Measurements from ENCODE around the gene PLET1. TPM values are rescaled to one million over a fixed set of nuclear protein-coding genes. Genes with fewer than 3 reads are reported as not detected.

The PLET1 gene
- total and polyA plus RNA-seq, 9 of the 15 experiments (the other 6 are each of a cell fraction or from before 2014, with no cell fraction given) = not detected

DNA sequence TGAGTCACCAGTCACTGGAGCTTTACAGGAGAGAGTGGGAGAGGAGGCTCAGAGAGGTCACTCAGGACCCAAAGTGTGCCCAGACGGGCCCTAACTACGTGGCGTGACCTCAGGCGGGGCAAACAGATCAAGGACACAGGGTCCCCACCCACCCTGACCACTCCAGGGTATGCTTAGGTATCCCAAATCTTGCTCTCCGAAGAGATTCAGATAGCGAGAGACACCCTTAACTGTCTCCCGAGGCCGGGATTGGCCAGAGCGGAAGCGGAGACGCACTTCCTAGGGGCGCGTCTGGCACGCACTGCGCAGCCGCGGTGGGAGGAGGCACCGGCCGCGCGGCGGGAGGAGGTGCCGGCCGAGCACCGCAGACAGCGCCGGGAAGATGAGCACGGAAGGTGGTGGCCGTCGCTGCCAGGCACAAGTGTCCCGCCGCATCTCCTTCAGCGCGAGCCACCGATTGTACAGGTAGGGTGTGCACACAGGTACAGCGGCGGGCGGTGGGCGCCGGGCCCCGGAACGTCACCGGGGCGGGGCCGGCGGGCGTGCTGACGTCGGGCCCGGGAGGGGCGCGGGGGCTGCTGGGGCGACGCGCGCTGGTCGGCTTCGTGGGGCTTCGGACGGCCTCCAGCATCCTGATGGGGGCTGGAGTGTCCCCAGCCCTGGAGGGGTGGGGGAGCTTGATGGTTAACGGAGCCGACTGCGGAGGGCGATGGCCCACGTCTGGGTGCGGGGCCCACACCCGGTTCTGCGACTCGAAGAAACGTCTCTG is 34.4 kb downstream of the PLET1 start, which contains the start of gene PTS (continued):
- no peak; the same call in 1 of the 2 replicates for TF ChIP-seq STAG1 (CRISPR knock-in tag; IDR thresholded peaks at IDR 0.05; ENCODE audit: borderline replicate concordance)
- TF ChIP-seq, protein P1, sequence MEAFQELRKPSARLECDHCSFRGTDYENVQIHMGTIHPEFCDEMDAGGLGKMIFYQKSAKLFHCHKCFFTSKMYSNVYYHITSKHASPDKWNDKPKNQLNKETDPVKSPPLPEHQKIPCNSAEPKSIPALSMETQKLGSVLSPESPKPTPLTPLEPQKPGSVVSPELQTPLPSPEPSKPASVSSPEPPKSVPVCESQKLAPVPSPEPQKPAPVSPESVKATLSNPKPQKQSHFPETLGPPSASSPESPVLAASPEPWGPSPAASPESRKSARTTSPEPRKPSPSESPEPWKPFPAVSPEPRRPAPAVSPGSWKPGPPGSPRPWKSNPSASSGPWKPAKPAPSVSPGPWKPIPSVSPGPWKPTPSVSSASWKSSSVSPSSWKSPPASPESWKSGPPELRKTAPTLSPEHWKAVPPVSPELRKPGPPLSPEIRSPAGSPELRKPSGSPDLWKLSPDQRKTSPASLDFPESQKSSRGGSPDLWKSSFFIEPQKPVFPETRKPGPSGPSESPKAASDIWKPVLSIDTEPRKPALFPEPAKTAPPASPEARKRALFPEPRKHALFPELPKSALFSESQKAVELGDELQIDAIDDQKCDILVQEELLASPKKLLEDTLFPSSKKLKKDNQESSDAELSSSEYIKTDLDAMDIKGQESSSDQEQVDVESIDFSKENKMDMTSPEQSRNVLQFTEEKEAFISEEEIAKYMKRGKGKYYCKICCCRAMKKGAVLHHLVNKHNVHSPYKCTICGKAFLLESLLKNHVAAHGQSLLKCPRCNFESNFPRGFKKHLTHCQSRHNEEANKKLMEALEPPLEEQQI (IDR thresholded peaks at IDR 0.05) = no peak
- TF ChIP-seq RAD51 (IDR thresholded peaks at IDR 0.05; ENCODE audit: borderline replicate concordance, low read depth) = no peak
- TF ChIP-seq, protein P2, sequence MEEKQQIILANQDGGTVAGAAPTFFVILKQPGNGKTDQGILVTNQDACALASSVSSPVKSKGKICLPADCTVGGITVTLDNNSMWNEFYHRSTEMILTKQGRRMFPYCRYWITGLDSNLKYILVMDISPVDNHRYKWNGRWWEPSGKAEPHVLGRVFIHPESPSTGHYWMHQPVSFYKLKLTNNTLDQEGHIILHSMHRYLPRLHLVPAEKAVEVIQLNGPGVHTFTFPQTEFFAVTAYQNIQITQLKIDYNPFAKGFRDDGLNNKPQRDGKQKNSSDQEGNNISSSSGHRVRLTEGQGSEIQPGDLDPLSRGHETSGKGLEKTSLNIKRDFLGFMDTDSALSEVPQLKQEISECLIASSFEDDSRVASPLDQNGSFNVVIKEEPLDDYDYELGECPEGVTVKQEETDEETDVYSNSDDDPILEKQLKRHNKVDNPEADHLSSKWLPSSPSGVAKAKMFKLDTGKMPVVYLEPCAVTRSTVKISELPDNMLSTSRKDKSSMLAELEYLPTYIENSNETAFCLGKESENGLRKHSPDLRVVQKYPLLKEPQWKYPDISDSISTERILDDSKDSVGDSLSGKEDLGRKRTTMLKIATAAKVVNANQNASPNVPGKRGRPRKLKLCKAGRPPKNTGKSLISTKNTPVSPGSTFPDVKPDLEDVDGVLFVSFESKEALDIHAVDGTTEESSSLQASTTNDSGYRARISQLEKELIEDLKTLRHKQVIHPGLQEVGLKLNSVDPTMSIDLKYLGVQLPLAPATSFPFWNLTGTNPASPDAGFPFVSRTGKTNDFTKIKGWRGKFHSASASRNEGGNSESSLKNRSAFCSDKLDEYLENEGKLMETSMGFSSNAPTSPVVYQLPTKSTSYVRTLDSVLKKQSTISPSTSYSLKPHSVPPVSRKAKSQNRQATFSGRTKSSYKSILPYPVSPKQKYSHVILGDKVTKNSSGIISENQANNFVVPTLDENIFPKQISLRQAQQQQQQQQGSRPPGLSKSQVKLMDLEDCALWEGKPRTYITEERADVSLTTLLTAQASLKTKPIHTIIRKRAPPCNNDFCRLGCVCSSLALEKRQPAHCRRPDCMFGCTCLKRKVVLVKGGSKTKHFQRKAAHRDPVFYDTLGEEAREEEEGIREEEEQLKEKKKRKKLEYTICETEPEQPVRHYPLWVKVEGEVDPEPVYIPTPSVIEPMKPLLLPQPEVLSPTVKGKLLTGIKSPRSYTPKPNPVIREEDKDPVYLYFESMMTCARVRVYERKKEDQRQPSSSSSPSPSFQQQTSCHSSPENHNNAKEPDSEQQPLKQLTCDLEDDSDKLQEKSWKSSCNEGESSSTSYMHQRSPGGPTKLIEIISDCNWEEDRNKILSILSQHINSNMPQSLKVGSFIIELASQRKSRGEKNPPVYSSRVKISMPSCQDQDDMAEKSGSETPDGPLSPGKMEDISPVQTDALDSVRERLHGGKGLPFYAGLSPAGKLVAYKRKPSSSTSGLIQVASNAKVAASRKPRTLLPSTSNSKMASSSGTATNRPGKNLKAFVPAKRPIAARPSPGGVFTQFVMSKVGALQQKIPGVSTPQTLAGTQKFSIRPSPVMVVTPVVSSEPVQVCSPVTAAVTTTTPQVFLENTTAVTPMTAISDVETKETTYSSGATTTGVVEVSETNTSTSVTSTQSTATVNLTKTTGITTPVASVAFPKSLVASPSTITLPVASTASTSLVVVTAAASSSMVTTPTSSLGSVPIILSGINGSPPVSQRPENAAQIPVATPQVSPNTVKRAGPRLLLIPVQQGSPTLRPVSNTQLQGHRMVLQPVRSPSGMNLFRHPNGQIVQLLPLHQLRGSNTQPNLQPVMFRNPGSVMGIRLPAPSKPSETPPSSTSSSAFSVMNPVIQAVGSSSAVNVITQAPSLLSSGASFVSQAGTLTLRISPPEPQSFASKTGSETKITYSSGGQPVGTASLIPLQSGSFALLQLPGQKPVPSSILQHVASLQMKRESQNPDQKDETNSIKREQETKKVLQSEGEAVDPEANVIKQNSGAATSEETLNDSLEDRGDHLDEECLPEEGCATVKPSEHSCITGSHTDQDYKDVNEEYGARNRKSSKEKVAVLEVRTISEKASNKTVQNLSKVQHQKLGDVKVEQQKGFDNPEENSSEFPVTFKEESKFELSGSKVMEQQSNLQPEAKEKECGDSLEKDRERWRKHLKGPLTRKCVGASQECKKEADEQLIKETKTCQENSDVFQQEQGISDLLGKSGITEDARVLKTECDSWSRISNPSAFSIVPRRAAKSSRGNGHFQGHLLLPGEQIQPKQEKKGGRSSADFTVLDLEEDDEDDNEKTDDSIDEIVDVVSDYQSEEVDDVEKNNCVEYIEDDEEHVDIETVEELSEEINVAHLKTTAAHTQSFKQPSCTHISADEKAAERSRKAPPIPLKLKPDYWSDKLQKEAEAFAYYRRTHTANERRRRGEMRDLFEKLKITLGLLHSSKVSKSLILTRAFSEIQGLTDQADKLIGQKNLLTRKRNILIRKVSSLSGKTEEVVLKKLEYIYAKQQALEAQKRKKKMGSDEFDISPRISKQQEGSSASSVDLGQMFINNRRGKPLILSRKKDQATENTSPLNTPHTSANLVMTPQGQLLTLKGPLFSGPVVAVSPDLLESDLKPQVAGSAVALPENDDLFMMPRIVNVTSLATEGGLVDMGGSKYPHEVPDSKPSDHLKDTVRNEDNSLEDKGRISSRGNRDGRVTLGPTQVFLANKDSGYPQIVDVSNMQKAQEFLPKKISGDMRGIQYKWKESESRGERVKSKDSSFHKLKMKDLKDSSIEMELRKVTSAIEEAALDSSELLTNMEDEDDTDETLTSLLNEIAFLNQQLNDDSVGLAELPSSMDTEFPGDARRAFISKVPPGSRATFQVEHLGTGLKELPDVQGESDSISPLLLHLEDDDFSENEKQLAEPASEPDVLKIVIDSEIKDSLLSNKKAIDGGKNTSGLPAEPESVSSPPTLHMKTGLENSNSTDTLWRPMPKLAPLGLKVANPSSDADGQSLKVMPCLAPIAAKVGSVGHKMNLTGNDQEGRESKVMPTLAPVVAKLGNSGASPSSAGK (IDR thresholded peaks at IDR 0.05) = no peak
- no peak for TF ChIP-seq FOXK1 (CRISPR knock-in tag; IDR thresholded peaks at IDR 0.05; ENCODE audit: borderline replicate concordance)
- TF ChIP-seq RUNX1 (IDR thresholded peaks at IDR 0.05; ENCODE audit: low read depth) = no peak; the same call in 1 of the 2 replicates
- TF ChIP-seq, protein P3, sequence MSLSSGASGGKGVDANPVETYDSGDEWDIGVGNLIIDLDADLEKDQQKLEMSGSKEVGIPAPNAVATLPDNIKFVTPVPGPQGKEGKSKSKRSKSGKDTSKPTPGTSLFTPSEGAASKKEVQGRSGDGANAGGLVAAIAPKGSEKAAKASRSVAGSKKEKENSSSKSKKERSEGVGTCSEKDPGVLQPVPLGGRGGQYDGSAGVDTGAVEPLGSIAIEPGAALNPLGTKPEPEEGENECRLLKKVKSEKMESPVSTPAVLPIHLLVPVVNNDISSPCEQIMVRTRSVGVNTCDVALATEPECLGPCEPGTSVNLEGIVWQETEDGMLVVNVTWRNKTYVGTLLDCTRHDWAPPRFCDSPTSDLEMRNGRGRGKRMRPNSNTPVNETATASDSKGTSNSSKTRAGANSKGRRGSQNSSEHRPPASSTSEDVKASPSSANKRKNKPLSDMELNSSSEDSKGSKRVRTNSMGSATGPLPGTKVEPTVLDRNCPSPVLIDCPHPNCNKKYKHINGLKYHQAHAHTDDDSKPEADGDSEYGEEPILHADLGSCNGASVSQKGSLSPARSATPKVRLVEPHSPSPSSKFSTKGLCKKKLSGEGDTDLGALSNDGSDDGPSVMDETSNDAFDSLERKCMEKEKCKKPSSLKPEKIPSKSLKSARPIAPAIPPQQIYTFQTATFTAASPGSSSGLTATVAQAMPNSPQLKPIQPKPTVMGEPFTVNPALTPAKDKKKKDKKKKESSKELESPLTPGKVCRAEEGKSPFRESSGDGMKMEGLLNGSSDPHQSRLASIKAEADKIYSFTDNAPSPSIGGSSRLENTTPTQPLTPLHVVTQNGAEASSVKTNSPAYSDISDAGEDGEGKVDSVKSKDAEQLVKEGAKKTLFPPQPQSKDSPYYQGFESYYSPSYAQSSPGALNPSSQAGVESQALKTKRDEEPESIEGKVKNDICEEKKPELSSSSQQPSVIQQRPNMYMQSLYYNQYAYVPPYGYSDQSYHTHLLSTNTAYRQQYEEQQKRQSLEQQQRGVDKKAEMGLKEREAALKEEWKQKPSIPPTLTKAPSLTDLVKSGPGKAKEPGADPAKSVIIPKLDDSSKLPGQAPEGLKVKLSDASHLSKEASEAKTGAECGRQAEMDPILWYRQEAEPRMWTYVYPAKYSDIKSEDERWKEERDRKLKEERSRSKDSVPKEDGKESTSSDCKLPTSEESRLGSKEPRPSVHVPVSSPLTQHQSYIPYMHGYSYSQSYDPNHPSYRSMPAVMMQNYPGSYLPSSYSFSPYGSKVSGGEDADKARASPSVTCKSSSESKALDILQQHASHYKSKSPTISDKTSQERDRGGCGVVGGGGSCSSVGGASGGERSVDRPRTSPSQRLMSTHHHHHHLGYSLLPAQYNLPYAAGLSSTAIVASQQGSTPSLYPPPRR (CRISPR knock-in tag; IDR thresholded peaks at IDR 0.05; ENCODE audit: borderline replicate concordance) = no peak
